Left forelimb (tissue), 1 donor: Measurements from ENCODE around the gene KMT2B.

Experiments
- DNase-seq: peaks from one replicate; pipeline ENCODE4 v3.0.0-alpha.2; 2018; ENCODE audit warnings: low spot score

Gene KMT2B

DNA sequence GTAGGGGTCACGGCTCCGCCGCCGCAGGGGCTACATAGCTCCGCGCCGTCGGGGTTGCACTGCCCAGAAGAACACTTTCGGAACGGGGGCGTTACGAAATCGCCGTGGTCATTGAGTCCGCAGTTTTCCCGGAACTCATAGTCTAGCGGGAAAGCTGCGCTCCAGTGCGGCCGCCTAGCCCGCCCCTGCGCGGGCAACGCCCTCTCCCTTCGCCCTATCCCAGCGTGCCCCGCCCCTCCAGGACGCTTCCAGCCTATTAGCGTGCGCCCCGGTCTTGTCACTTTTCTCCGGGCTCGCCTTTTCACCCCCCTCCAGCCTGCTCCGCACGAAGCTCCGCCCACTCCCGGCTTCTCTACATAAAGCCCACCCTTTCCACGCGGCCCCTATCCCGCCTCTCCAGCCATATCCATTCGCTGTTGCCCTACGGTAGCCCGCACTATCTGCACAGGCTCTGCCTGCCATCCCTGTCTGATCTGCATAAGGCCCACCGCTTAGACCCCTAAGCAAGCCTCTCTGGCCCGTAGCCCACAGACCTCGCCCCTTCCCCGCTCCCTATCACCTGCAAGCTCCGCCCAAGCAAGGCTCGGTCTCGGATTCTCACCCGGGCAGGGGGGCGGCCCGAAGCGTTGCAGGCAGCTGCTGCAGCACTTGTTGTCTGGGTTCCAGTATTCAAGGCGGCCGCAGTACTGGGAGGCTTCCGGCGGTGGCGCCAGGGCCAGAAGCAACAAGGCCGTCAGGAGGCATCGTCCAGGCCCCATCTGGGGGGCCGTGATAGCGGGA lies 22.8 kb downstream of the KMT2B start:
- DNase-seq, result peak; percentile 98

DNA sequence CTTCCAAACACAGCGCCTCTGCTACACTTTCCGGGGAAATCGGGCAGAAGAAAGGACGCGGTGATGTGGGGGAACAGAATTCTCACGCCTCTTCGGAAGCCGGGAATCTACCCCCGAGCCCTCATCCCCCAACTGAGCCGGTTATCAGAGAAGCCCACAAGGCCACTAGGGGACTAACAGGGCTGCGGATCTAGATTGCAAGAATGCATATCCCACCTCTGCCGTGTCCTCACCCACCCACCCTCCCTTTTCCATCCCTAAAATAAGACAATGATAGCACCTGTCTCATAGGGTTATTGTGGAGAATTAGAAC lies 23.4 kb downstream of the KMT2B start:
- DNase-seq, result no peak

DNA sequence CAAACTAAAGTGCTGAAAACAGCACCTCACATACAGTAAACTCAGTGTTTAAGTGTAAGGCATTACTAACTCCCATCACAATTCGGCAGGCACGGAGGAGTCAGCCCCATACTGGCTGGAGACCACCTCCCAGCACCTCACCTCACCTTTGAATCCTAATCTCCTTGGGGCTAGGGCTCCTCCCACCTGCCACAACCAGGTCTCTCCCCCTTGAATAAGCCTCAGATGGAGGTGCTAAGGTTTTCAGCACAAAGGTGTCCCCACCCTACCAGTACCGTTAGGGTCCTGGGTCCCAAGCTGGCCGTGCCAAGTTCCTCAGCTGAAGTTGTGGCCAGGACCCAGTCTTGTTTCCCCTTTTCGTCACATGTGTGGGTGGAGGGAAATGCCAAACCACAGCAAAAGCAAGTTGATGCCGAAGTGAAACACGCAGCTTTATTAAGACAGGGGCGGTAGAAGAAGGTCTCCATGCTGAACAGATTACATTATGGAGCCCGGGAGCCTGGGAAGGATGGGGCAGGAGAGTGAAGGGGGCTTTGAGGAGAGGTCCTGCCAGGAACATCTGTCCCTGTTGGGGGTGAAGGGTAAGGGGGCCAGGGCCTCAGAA lies 24.4 kb downstream of the KMT2B start, which contains the start of gene IGFLR1:
IGFLR1 (minus strand) TSS at position 332 of the 604 bp plus-strand sequence. CDS start 1,272 bp downstream, outside the sequence.
- no peak for DNase-seq

DNA sequence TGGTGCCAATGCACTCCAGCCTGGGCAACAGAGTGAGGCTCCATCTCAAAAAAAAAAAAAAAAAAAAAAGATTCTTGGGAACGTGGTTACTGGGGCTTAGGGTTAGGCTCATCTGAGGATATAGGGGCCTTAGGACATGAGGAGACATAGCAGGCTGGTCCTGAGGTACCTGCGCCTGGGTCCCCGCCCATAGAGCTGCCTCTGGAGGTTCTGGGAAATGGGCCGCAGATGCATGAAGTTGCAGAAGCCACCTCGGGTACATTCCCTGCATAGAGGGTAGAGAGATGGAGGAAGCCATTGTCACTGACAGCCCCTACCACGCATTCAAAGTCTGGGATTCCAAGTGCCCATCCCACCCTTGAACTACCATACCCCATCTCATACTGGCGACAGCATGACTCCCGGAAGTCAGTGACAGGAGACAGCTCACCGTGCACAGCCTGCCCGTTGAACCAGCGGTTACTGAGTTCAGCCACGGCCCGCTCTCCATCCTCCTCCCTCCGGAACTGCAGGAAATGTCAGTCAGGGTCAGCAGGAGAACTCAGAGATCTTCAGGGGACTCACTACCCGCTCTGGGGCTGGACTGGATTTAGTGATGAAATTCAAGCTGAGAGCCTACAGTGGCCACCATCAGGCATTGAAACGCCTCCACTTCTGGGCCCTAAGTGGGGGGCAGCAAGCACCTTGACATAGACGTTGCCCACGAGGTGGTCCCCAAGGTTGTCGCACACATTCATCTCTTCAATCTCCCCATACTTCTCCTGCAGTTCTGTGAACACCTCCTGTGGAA lies 26.0 kb downstream of the KMT2B start:
- DNase-seq, result no peak

DNA sequence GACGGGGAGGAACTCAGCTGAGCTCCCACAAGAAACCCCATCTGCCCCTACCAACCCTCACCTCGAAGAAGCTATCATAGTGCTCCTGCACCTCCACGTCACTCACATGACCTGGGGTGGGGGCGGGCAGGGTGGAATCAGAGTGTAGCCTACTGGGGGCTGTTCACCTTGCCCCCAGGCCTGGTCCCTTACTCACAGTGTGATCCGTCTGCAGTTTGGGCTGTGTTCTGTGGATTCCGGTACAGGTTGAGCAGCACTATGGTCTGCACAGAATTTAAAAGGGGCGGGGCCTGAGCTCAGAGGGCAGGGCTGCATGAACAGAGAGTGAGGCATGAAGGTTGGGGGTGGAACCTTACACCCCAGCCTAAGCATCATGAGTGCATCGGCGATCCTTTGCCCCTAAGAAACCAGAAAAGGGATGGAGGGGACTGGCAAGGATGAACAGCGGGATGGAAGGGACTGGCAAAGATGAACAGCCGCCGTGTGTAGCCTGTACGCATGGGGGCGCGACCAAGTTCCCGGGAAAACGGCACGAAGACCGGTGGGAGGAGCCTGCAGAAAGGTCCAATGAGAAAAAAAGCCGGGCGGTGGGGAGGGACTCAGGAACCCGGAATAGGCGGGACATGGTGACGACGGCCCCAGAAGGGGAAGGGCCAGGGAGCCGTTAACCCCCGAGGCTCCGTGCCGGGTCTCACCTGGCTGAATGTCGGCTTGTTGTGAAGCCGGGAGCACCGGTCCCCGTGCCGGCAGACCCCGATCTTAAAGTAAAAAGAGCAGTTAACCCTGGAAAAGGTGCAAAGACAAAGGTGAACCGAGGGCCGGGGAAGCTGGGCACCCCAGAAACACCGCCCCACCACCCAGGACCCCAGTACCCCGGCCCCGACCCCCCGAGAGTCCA lies 26.9 kb downstream of the KMT2B start:
- peak; percentile 95 for DNase-seq

DNA sequence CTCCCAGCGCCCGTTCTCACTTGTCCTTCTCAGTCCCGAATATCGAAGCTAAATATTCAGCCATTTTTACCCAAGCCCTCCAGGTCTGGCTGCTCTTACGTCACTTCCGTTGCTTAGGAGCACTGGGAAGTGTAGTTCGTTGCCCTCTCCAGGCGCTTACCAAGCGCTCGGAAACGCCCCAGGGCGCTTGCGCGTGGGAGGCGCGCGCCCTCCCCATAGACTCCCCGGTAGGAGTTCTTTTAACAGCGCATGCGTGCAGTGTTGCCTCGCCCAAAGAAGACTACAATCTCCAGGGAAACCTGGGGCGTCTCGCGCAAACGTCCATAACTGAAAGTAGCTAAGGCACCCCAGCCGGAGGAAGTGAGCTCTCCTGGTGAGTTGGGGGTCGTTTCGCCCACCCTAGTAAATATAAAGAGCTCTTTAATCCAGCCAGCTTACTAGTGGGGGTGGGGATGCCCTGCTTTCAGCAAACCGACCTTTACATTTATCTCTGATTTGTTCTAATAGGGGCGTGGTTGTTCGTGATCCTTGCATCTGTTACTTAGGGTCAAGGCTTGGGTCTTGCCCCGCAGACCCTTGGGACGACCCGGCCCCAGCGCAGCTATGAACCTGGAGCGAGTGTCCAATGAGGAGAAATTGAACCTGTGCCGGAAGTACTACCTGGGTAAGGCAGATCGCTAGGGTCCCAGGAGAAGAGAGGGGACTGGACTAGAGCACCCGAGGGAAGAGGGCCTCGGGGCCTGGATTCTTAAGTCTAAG lies 27.7 kb downstream of the KMT2B start, which contains the start of the genes PSENEN and U2AF1L4:
PSENEN (plus strand) TSS at position 324 of the 759 bp plus-strand sequence; CDS start at position 604, 280 bp downstream.
U2AF1L4 (minus strand) TSS at position 91 of the 759 bp plus-strand sequence; CDS start at position 64, 27 bp downstream.
- peak; percentile 96 for DNase-seq

DNA sequence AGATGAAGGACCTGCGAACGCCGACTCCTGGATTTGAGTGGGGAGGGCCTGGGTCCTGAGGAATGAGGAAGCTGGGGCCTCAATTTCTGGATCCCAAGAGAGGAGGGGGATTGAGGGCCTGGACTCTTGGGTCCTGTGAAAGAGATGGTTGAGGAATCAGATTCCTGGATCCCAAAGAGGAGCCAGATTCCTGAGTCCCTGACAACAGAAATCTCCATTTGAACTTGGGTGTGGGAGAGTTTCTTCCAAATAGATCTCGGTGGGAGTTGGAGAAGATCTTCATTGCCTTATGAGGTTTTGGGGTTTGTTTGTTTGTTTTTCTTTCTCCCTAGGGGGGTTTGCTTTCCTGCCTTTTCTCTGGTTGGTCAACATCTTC lies 28.3 kb downstream of the KMT2B start:
- no peak for DNase-seq

DNA sequence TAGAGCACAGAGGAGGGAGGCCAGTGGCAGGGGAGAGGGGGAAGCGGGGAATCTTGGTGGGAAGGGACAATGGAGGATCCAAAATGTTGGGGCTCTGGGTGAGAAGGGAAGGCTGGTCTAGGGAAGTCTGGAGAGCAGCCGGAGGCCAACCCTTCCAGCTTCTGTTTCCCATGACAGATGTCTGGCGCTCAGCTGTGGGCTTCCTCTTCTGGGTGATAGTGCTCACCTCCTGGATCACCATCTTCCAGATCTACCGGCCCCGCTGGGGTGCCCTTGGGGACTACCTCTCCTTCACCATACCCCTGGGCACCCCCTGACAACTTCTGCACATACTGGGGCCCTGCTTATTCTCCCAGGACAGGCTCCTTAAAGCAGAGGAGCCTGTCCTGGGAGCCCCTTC lies 28.7 kb downstream of the KMT2B start:
- DNase-seq, result no peak

DNA sequence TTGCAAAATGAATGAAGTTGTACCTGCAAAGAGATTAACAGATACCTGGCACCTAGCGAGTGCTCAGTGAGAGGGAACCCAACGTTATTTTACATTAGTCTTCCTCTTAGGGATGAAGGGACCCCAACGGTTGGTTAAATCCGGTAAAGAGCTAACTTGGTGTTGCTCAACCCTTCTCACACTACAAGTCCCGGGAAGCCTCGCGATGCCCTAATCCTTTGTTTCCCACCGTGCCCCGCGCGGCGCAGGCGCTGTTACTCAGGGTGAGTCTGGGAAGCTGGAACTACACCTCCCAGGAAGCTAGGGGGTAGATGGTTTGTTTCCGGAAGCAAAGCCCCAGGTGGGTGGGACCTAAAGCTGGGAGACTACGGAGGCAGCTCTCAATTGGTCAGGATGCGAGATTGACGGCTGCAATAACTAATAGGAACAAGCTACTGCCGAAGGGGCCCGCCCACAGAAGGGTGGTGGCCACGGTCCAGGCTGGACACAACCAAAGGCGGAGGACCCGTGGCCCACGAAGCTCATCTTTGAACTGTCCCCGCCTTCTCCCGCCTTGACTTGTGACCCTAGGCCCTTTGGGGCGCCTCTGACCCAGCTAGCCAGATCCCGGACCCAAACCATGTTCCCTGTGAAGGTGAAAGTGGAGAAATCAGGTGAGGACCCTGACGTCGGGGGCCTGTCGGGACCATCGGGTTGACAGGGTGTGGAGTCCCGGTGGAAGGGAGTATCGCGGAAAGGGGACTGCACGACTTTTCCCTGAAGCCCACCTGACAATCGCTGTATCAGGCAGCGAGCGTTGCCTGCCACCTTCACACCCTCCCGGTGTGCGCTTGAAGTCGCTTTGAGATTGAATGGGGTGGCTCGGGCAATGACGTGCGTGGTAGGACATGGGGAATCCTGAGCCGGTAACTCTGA lies 30.6 kb downstream of the KMT2B start, which contains the start of gene LIN37:
LIN37 (plus strand) TSS at position 471 of the 915 bp plus-strand sequence; CDS start at position 620, 149 bp downstream.
- peak; percentile 99 for DNase-seq

DNA sequence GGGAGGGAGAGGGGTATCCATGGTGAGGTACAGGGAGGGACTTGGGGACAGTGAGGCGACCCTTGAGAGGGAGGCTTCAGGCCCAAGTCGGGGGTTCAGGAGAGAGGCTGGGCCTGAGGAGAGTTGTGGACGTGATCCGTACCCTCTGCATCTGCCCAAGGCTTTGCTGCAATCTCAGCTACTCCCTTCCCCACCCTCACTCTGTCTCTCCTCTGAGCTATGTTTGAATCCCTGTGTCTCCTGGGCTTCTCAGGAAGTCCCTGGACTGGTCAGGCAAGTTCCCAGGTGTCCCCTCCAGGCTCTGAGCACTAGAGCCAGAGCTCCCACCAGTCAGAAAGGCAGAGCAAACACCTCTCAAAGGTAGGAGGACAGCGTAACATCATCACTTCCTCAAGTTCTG lies 32.4 kb downstream of the KMT2B start:
- no peak for DNase-seq

DNA sequence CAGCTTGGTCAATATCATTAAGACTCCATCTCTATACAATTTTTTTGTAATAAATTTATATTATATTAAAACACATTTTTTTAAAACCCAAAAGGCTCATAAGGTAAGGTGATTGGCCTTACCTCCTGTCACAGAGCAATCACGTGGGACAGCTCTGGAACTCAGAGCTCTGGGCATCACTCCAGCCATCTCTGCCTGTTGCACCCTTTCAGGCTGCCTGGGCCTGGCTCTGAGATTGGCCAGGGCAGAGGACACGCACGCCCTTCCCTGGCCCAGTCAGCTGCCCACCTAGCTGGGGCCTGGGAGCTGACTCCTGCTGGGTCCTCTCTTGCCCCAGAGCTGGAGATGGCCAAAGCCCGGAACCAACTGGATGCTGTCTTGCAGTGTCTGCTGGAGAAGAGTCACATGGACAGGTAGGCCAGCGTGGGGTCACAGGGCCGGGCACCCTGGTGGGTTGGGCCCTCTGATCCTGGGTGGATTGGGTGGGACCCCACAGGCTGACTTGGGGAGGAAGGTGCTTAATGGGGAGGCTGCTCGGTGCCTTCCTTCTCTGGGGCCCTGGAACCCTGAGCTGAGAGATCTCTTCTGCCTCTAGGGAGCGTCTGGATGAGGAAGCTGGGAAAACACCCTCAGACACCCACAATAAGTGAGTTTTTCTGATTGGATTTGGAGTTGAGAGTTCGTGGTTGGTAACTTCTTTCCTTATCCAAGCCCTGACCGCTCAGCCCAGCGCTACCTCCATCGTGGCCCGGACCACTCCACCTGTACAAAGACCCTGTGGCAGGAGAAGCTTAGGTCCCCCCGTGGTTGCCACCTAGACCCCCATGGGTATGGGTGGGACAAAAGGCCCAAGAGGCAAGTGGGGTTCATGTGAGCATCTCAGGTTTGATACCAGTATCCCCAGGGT lies 34.3 kb downstream of the KMT2B start:
- no peak for DNase-seq

DNA sequence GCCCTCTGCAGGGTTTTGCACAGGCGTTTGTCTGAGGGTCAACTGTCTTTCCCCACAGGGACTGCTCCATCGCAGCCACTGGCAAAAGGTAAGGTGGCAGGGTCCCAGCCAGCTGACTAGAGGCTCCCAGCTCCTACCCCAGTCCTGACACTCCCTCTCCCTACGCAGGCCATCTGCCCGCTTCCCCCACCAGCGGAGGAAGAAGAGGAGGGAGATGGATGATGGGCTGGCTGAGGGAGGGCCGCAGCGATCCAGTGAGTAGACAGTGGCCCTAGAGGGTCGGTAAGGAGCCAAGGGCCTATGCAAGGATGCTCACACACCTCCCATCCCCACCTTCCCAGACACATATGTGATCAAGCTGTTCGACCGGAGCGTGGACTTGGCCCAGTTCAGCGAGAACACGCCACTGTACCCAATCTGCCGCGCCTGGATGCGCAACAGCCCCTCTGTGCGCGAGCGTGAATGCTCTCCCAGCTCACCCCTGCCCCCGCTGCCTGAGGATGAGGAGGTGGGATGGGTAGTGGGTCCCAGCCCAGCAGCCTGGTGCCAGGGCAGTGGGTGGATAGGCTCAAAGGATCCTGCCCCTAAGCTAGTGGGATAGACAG lies 35.0 kb downstream of the KMT2B start:
- no peak for DNase-seq

DNA sequence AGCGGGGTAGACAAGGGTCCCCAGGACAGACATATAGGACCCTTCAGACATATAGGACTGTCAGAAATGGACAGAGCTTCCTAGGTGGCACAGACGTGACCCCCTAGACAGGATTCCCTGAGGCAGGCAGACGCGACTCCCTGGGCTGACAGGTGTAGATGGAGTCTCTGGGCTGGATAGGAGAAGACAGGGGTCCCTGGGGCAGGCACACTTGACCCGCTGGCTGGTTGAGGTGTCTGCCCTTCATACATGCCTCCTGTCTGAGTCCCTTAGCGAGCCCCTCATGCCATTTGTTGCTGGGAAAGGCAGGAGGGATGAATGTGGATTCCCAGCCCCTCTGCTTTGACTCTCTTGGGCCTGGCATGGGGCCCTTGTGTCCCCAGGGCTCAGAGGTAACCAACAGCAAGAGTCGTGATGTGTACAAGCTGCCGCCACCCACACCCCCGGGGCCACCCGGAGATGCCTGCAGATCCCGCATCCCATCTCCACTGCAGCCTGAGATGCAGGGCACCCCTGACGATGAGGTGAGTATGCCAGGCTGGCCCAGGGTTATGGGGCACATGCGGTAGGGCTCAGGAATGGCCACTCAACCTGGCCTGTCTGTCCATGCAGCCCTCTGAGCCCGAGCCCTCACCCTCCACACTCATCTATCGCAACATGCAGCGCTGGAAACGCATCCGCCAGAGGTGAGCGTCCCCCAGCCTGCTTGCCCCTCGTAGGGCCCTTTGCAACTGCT lies 36.0 kb downstream of the KMT2B start:
- no peak for DNase-seq

DNA sequence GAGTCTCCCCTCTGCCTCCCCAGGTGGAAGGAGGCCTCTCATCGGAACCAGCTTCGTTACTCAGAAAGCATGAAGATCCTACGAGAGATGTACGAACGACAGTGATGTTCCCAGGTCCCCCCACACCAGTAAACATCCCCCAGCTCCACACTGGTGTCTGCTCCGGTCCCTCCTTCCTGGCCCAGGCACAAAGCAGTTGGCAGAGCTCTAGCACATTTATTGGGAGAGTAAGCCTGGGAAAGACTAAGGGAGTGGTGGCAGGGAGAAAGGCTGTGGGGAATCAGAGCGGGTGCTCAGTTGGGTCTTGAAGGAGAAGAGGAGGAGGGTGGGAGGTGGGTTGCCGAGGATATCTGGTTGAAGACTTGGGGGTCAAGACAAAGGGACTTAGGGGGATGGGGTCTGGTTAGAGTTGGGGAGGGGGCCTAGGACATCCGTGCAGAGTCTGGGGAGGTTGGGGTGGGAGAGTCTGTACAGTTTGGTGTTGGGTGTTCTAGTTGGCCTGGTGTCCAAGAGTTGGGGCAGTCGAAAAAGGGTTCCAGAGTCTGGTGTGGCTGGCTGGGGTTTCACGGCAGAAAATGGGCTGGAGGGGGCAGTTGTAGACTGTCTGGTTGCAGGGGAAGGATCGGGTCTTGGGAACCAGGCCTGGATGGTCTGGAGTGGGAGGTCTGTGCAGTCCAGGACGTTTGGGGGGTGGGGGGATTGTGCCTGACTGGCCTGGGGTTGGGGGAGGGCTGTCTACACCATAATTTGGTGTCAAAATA lies 36.7 kb downstream of the KMT2B start:
- DNase-seq, result no peak

DNA sequence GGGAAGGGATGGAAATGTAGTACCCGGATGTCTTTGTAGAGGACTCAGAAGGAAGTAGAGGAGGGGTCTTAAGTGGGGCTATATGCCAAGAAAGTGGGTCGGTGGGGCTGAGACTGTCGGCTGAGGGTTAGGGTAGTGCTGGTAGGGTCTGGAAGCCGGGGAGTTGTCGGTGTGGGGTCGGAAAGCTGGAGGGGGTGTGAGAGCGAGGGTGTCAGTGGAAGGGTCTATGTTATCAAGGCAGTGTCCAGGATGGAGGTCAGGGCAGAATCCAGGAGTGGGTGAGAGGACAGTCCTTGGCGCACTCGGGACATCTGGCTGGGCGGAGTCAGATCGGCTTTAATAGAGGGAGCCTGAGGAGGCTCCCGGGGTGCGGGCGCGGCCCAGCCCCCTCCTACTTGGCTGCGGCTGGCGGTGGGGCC lies 37.3 kb downstream of the KMT2B start:
- DNase-seq, result no peak

DNA sequence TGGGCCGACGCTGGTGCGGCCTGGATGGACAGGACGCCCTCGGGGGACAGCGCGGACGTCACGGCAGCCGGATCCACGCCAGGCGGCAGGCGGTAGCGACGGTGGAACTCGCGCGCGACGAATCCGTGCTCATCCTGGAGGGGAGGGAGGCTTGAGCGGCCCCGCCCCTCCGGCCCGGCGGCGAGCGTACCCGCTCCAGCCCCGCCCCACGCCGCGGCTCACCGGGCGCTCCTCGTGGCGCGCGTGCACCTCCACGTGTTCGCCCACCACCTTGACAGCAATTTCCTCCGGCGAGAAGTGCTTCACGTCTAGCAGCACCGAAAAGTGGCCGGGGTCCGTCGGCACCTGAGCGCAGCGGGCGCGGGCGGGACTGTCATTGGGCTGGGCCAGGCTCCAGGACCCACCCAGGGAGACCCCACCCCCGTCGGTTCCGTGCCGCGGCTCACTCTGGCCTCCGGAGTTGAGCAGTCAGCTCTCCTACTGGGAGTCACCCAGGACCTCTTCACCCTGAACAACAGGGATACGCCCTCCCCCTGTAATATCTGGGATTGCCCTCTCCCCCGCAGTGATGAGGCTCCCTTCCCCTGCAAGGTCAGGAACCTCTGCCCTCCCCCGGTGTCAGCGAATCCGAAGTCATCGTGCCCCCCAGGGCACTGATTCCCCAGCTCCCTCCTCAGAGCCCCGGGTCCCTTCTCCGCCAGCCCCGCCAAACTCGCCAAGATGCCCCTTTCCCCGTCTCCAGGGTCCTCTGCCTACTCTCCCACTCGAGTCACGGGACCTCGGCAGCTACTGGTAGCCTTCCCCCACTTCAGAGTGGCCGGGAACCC lies 38.0 kb downstream of the KMT2B start:
- peak; percentile 84 for DNase-seq
